A549 treated with AZD2906 at 1 μM for 4 hours (cell line): ENCODE data around the gene ZNF827. TPM values are rescaled to one million over a fixed set of nuclear protein-coding genes. Genes with fewer than 3 reads are reported as not detected.

ENCODE experiments used
- total RNA-seq: library from RNA; stranded (reverse); fragments of 200-300 nt; extraction: Qiagen RNA extraction; gene quantifications from 5 replicates; pipeline ENCODE4 v1.2.3, GENCODE V29; 2022

The ZNF827 gene
- 1.8 to 3.6 TPM (median 3.2 TPM) in 5 replicates for total RNA-seq

DNA sequence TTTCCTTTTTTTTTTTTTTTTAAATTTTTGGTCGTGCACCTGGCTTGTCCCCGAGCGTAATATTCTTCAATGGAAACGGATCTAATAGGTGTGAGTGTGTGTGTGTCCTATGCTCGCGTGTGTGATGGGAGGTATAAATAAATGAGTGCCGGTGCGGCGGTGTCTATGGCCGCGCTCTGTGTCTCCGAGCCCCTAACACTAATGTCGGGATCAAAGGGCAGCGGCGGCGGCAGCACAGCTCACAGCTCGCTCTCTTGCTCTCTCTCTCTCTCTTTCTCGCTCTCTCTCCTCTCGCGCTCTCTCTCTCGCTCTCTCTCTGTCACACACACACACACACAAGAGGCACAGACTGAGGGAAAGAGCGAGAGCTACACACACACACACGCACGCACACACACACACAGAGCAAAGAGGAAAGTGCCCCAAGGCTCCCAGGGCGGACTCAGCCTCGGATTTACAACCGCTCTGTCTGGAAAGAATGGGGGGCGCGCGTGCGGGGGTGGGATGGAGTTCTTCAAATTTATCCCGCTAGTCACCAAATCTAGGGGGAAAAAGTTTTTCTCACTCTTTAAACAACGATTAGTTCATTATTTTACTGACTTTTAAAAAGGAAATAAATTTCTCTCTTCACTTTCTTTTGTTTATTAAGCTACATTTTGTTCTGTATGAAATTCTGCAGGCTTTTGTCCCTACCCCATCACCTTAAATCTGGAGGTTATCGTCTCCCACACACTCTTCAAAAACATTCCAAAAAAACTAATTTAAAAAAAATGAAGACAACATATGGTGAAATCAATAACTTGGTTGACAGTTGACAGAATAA, at the start of gene ZNF827:
Gene ZNF827, minus strand, starts transcription at position 206 of the 823 bp plus-strand sequence. CDS start 416 bp downstream, outside the sequence.

Other genes with a start within 250 kb of the ZNF827 start
- gene LSM6, start 236.9 kb upstream of the ZNF827 start, total RNA-seq, result 29.1 to 43.0 TPM (median 33.2 TPM) in 5 replicates